ENCODE results near the gene LCN12. TPM values are rescaled to one million over a fixed set of nuclear protein-coding genes. Genes with fewer than 3 reads are reported as not detected.

LCN12 gene
- polyA plus RNA-seq, 1 of the 3 experiments (the other 2 are of a cell fraction) = 0.87 TPM

DNA sequence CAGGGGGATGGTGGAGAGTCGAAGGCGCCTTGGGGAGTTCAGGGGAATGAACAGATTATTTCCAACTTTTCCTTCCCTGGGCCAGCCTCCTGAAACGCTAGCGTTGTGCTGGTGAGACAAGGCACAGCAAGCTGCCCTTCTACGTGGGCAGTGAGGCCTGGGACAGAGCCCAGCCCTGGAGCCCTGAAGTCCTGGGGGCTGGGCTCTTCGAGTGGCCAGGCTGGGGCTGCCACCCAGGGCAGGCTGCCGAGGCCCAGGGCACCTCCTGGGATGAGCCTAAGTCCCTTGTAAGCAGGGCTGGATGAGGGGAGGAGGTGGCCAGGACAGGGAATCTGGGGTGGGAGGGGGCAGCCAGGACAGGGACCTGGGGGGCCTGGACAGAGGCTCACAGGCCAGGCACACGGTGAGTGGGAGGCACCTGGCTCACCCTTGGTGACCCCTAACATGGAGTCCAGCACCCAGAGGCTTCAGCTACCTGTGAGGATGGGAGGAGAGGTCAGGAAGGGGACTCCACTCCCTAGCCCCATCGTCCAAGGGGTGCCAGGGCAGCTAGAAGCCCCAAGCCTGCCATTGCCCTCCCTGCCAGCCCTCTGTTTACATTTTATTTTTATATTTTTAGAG is 1.3 kb upstream of the LCN12 start:
- Histone ChIP-seq H3K9me3 (no peaks in the 10 kb centered on the region), H3F3A (replicated peaks; ENCODE audit: insufficient read depth) (no peaks in the 10 kb centered on the region), H3K79me2 (ENCODE audit: insufficient read depth) (no peaks in the 10 kb centered on the region), H3K4me2 (peak overlapping the region; percentile 97), H4K20me1 (ENCODE audit: insufficient read depth) (no peaks in the 10 kb centered on the region), H3K4me1 (ENCODE audit: control insufficient read depth in 1 of 2, insufficient read depth in 2 of 2, low read depth in 1 of 2, low read length in 1 of 2) (peaks cover 0 to 28% of the 10 kb centered on the region in 2 experiments; a peak in 2 of 4 replicates), H3K9ac (no peak overlapping the region), H3K4me3 (ENCODE audit: low read depth in 2 of 2, low read length in 1 of 2) (peak overlapping the region; percentile 62 to 67; a peak in 3 of 4 replicates), H3K36me3 (replicated peaks in 1 of 2; ENCODE audit: control insufficient read depth in 1 of 2, insufficient read depth in 2 of 2, low read length in 1 of 2) (no peaks in the 10 kb centered on the region), H3K27ac (ENCODE audit: low read depth in 2 of 2, low read length in 1 of 2) (peak overlapping the region in 1 of 2 experiments; percentile 94; a peak in 2 of 4 replicates), H3K27me3 (ENCODE audit: insufficient read depth) (no peaks in the 10 kb centered on the region), H2AFZ (ENCODE audit: low read depth) (peak overlapping the region; percentile 88), H3K9me2 (no peaks in the 10 kb centered on the region)
- TF ChIP-seq NFIC (IDR thresholded peaks at IDR 0.05; ENCODE audit: borderline replicate concordance) (no peak), USF1 (IDR thresholded peaks at IDR 0.05; ENCODE audit: borderline replicate concordance, low read depth) (no peak), NRF1 (IDR thresholded peaks at IDR 0.05; ENCODE audit: low read depth, low read length) (no peak), SIN3A (IDR thresholded peaks at IDR 0.05; ENCODE audit: borderline replicate concordance, low read depth, low read length) (no peak), POLR2AphosphoS5 (IDR thresholded peaks at IDR 0.05; ENCODE audit: low read depth, low read length) (no peak), EZH2phosphoT487 (IDR thresholded peaks at IDR 0.05; ENCODE audit: borderline replicate concordance, low read depth) (no peak), CTCF (IDR thresholded peaks at IDR 0.05) (no peak)
- TF ChIP-seq, protein P1, sequence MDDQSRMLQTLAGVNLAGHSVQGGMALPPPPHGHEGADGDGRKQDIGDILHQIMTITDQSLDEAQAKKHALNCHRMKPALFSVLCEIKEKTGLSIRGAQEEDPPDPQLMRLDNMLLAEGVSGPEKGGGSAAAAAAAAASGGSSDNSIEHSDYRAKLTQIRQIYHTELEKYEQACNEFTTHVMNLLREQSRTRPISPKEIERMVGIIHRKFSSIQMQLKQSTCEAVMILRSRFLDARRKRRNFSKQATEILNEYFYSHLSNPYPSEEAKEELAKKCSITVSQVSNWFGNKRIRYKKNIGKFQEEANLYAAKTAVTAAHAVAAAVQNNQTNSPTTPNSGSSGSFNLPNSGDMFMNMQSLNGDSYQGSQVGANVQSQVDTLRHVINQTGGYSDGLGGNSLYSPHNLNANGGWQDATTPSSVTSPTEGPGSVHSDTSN (IDR thresholded peaks at IDR 0.05) = no peak
- peak; percentile 73 for DNase-seq
- CTCF ChIA-PET = interaction anchor here (0.7 to 13.2 kb wide), 10 partner anchors 26 to 193 kb away, joined by 3 to 350 read pairs (median 4); partner anchors contain the start of genes ABCA2, CLIC3, FUT7 and LCN8
- POLR2A ChIA-PET = interaction anchor here (0.8 to 1.8 kb wide), 6 partner anchors 23 to 291 kb away, joined by 3 to 7 read pairs (median 4); partner anchors contain the start of gene PTGDS
- WGBS (ENCODE audit: low lambda C conversion rate) = 42% methylated on average over 5 of the region's 9 CpGs

DNA sequence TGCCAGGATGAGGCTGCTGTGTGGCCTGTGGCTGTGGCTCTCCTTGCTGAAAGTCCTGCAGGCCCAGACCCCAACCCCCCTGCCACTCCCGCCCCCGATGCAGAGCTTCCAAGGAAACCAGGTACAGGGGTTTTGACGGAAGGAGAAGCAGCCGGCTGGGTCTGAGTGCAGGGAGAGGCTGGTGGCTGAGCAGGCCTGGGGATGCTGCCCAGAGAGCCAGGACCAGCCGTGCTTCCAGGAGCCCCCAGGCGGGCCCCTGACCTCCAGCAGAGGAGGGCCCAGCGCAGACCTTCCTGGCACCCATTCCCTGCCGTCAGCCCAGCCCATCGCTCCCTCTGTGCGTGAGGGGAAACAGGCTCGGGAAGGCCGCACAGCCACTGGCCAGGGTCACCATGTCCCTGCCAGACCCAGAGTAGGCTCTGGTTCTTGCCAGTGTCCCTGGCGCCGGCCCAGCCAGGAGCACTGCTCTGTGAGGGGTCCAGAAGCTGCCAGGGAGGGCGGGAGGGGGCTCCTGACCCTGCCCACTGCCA is 313 bp downstream of the LCN12 start:
- peak overlapping the region in 1 of 2 experiments; percentile 30; a peak in 1 of 4 replicates for H3K27ac ChIP-seq (ENCODE audit: low read depth in 2 of 2, low read length in 1 of 2)
- no peak overlapping the region for H3K9ac ChIP-seq
- H3K9me2 ChIP-seq = no peaks in the 10 kb centered on the region
- ChIA-PET POLR2A (interaction anchor here (1.6 kb wide), 1 partner anchor 25 kb away, joined by 4 read pairs; the partner anchor contains the start of gene PTGDS), CTCF (interaction anchor here (1.4 to 13.2 kb wide), 3 partner anchors 44 to 97 kb away, joined by 4 to 350 read pairs (median 5); partner anchors contain the start of genes ABCA2, CLIC3 and FUT7)
- no peaks in the 10 kb centered on the region for H3K79me2 ChIP-seq (ENCODE audit: insufficient read depth)
- WGBS (ENCODE audit: low lambda C conversion rate) = 94% methylated on average over 3 of the region's 15 CpGs
- TF ChIP-seq NFIC (IDR thresholded peaks at IDR 0.05; ENCODE audit: borderline replicate concordance) = no peak
- no peak for TF ChIP-seq FOXJ3 (CRISPR knock-in tag; IDR thresholded peaks at IDR 0.05)
- TF ChIP-seq ZBTB33 (IDR thresholded peaks at IDR 0.05; ENCODE audit: borderline replicate concordance, low read depth) = no peak
- no peak for TF ChIP-seq TEAD4 (IDR thresholded peaks at IDR 0.05; ENCODE audit: borderline replicate concordance, insufficient read depth)
- TF ChIP-seq RAD21 (IDR thresholded peaks at IDR 0.05; ENCODE audit: low read length) = no peak
- TF ChIP-seq RXRA (IDR thresholded peaks at IDR 0.05; ENCODE audit: borderline replicate concordance, low read depth) = no peak
- H3K4me2 ChIP-seq = no peak overlapping the region
- H3K9me3 ChIP-seq = no peaks in the 10 kb centered on the region
- DNase-seq = peak; percentile 61
- H3F3A ChIP-seq (replicated peaks; ENCODE audit: insufficient read depth) = no peaks in the 10 kb centered on the region
- peaks cover 0 to 25% of the 10 kb centered on the region in 2 experiments; a peak in 2 of 4 replicates for H3K4me1 ChIP-seq (ENCODE audit: control insufficient read depth in 1 of 2, insufficient read depth in 2 of 2, low read depth in 1 of 2, low read length in 1 of 2)
- no peaks in the 10 kb centered on the region for H4K20me1 ChIP-seq (ENCODE audit: insufficient read depth)
- no peak overlapping the region for H2AFZ ChIP-seq (ENCODE audit: low read depth)
- no peaks in the 10 kb centered on the region for H3K27me3 ChIP-seq (ENCODE audit: insufficient read depth)
- H3K4me3 ChIP-seq (ENCODE audit: low read depth in 2 of 2, low read length in 1 of 2) = no peak overlapping the region
- H3K36me3 ChIP-seq (replicated peaks in 1 of 2; ENCODE audit: control insufficient read depth in 1 of 2, insufficient read depth in 2 of 2, low read length in 1 of 2) = no peaks in the 10 kb centered on the region

Measured in SK-N-SH (cell line).